ENCODE measurements around the gene IFI6.

- TF ChIP-seq CTCF (IDR thresholded peaks at IDR 0.05; ENCODE audit: insufficient read depth, low read depth, low read length) (no peak), EZH2 (IDR thresholded peaks at IDR 0.05; ENCODE audit: insufficient read depth, low read length) (no peak)
Observed at GRCh38 chr1:27669876-27670275, 2.1 kb downstream of the IFI6 start.
